ENCODE data around the gene GFOD2.

Gene GFOD2

DNA sequence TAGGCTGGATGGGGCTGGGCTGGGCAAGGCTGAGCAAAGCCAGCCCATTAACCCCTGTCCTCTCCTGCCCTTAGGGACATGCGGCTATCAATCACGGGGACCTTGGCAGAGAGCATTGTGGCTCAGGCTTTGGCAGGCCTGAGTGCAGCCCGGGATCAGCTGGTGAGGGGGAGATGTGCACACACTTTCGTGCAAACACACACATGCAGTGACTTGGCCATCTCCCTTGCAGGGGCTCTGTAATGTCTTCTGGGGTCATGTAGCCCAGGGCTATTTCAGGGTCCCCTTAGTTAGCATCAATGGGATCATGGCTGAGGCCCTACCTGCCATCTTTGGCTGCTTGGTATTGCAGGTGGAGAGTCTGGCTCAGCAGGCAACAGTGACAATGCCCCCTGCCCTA, 67.3 kb downstream of the GFOD2 start:
- Histone ChIP-seq H3K36me3 (ENCODE audit: control insufficient read depth in 2 of 2, insufficient read depth in 1 of 2, low read length in 2 of 2) (peaks cover 0 to 22% of the 10 kb centered on the region in 2 experiments; a peak in 1 of 3 replicates), H3K9me3 (ENCODE audit: control insufficient read depth, insufficient read depth, low read depth, low read length) (no peaks in the 10 kb centered on the region), H3K4me3 (ENCODE audit: low read depth, low read length) (no peak overlapping the region), H3K4me1 (ENCODE audit: control insufficient read depth, insufficient read depth, low read length) (peaks cover 4% of the 10 kb centered on the region; the same call in 1 of the 2 replicates), H3K27ac (ENCODE audit: extremely low read depth, low read depth, low read length) (no peak overlapping the region)
- TF ChIP-seq, protein P1, sequence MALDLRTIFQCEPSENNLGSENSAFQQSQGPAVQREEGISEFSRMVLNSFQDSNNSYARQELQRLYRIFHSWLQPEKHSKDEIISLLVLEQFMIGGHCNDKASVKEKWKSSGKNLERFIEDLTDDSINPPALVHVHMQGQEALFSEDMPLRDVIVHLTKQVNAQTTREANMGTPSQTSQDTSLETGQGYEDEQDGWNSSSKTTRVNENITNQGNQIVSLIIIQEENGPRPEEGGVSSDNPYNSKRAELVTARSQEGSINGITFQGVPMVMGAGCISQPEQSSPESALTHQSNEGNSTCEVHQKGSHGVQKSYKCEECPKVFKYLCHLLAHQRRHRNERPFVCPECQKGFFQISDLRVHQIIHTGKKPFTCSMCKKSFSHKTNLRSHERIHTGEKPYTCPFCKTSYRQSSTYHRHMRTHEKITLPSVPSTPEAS (tag by site-specific recombination; IDR thresholded peaks at IDR 0.05), result peak; percentile 46; the same call in 1 of the 2 replicates
- TF ChIP-seq, protein P2, sequence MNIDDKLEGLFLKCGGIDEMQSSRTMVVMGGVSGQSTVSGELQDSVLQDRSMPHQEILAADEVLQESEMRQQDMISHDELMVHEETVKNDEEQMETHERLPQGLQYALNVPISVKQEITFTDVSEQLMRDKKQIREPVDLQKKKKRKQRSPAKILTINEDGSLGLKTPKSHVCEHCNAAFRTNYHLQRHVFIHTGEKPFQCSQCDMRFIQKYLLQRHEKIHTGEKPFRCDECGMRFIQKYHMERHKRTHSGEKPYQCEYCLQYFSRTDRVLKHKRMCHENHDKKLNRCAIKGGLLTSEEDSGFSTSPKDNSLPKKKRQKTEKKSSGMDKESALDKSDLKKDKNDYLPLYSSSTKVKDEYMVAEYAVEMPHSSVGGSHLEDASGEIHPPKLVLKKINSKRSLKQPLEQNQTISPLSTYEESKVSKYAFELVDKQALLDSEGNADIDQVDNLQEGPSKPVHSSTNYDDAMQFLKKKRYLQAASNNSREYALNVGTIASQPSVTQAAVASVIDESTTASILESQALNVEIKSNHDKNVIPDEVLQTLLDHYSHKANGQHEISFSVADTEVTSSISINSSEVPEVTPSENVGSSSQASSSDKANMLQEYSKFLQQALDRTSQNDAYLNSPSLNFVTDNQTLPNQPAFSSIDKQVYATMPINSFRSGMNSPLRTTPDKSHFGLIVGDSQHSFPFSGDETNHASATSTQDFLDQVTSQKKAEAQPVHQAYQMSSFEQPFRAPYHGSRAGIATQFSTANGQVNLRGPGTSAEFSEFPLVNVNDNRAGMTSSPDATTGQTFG (tag by site-specific recombination; IDR thresholded peaks at IDR 0.05; ENCODE audit: borderline replicate concordance), result no peak
- POLR2A ChIA-PET, result interaction anchor here (0.9 kb wide), 1 partner anchor 9 kb away, joined by 3 read pairs; the partner anchor contains the start of genes ACD and PARD6A
- CTCF ChIA-PET, result interaction anchor here (0.6 to 2.4 kb wide), 2 partner anchors 131 to 997 kb away, joined by 3 to 14 read pairs; no protein-coding TSS in a partner anchor

DNA sequence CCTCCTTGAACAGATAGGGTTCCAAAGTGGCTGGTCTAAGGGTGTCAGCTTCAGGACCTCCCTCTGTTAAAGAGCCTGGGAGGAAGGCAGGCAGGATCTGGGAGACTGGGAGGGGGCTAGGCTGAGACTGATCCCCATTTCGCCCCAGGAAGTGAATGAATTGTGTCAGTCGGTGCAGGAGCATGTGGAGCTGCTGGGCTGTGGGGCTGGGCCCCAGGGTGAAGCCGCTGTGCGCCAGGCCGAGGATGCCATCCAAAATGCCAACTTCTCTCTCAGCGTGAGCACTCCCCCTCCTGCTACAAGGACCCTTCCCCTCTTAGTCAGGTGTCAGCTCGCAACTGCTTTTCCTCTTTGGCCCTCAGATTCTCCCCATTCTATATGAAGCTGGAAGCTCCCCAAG, 68.1 kb downstream of the GFOD2 start:
- Histone ChIP-seq H3K36me3 (ENCODE audit: control insufficient read depth in 2 of 2, insufficient read depth in 1 of 2, low read length in 2 of 2) (peaks cover 0 to 14% of the 10 kb centered on the region in 2 experiments; a peak in 1 of 3 replicates), H3K4me3 (ENCODE audit: low read depth, low read length) (no peak overlapping the region), H3K4me1 (ENCODE audit: control insufficient read depth, insufficient read depth, low read length) (peaks cover 4% of the 10 kb centered on the region; the same call in 1 of the 2 replicates), H3K27ac (ENCODE audit: extremely low read depth, low read depth, low read length) (no peak overlapping the region), H3K9me3 (ENCODE audit: control insufficient read depth, insufficient read depth, low read depth, low read length) (no peaks in the 10 kb centered on the region)
- ChIA-PET POLR2A (no interaction called here), CTCF (interaction anchor here (0.6 to 2.4 kb wide), 4 partner anchors 130 to 997 kb away, joined by 3 to 14 read pairs (median 4); no protein-coding TSS in a partner anchor)
- TF ChIP-seq, protein P3, sequence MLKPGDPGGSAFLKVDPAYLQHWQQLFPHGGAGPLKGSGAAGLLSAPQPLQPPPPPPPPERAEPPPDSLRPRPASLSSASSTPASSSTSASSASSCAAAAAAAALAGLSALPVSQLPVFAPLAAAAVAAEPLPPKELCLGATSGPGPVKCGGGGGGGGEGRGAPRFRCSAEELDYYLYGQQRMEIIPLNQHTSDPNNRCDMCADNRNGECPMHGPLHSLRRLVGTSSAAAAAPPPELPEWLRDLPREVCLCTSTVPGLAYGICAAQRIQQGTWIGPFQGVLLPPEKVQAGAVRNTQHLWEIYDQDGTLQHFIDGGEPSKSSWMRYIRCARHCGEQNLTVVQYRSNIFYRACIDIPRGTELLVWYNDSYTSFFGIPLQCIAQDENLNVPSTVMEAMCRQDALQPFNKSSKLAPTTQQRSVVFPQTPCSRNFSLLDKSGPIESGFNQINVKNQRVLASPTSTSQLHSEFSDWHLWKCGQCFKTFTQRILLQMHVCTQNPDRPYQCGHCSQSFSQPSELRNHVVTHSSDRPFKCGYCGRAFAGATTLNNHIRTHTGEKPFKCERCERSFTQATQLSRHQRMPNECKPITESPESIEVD (tag by site-specific recombination; IDR thresholded peaks at IDR 0.05), result no peak
- TF ChIP-seq ZNF138 (tag by site-specific recombination; IDR thresholded peaks at IDR 0.05; ENCODE audit: borderline replicate concordance) (no peak), HOXA7 (CRISPR knock-in tag; IDR thresholded peaks at IDR 0.05; ENCODE audit: borderline replicate concordance) (no peak), KLF9 (tag by site-specific recombination; IDR thresholded peaks at IDR 0.05; ENCODE audit: low read depth) (no peak), ZNF837 (tag by site-specific recombination; IDR thresholded peaks at IDR 0.05) (no peak), SP2 (tag by site-specific recombination; IDR thresholded peaks at IDR 0.05) (no peak), ZNF140 (tag by site-specific recombination; IDR thresholded peaks at IDR 0.05) (no peak), ZNF324 (tag by site-specific recombination; IDR thresholded peaks at IDR 0.05) (no peak), MYNN (tag by site-specific recombination; IDR thresholded peaks at IDR 0.05; ENCODE audit: borderline replicate concordance) (no peak)

- H3K36me3 ChIP-seq (ENCODE audit: control insufficient read depth in 2 of 2, insufficient read depth in 1 of 2, low read length in 2 of 2), result peaks cover 0 to 6% of the 10 kb centered on the region in 2 experiments; a peak in 1 of 3 replicates
- ChIA-PET CTCF (interaction anchor here (0.6 to 1.1 kb wide), 3 partner anchors 8 to 136 kb away, joined by 3 read pairs; no protein-coding TSS in a partner anchor), POLR2A (no interaction called here)
- H3K27ac ChIP-seq (ENCODE audit: extremely low read depth, low read depth, low read length), result no peak overlapping the region
- peaks cover 4% of the 10 kb centered on the region; the same call in 1 of the 2 replicates for H3K4me1 ChIP-seq (ENCODE audit: control insufficient read depth, insufficient read depth, low read length)
- no peaks in the 10 kb centered on the region for H3K9me3 ChIP-seq (ENCODE audit: control insufficient read depth, insufficient read depth, low read depth, low read length)
- 0 out of 2 replicates have a peak, but pooled peaks have one; percentile 44 for TF ChIP-seq ZNF335 (tag by site-specific recombination; conservative IDR thresholded peaks at IDR 0.05)
- TF ChIP-seq ZFHX2 (tag by site-specific recombination; conservative IDR thresholded peaks at IDR 0.05), result no peak
- H3K4me3 ChIP-seq (ENCODE audit: low read depth, low read length), result no peak overlapping the region
Measured at GRCh38 chr16:67650023-67650422, 69.1 kb downstream of the GFOD2 start.

All from HEK293 (cell line).